NB4 (cell line): ENCODE measurements around the gene SLC35G6.

ENCODE experiments used
- MYC ChIP-seq: IDR thresholded peaks from 2 replicates; pipeline ENCODE4 v1.6.1; 2011; ENCODE audit warnings: low read depth, low read length
- POLR2A ChIP-seq: IDR thresholded peaks from 2 replicates; pipeline ENCODE4 v1.6.1; 2011; ENCODE audit warnings: mild to moderate bottlenecking; ENCODE audit not compliant: insufficient read length; ENCODE audit errors: extremely low read depth
- TF ChIP-seq, protein P1 (sequence below): IDR thresholded peaks from one replicate; pipeline ENCODE4 v1.5.1; 2012; ENCODE audit warnings: low read depth, low read length
- TF ChIP-seq, protein P2 (sequence below): IDR thresholded peaks from 2 replicates; pipeline ENCODE4 v1.6.1; 2011; ENCODE audit warnings: low read depth, low read length

DNA sequence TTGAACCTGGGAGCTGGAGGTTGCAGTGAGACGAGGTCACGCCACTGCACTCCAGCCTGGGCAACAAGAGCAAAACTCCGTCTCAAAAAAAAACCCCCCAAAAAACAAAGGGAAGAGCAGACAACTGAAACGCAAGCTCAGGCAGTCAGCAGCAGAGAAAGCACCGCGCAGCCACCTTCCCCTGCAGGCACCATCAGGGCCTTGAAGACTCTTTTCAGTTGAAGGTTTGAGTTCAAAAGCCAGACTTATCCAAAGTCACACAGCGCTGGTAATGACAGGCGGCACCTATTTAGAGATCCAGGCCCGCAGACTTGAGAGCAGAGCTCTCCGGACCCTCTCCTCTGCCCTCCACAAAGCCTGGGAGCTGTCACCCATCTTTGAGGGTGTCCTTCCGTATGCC, 13.0 kb upstream of the SLC35G6 start:
- TF ChIP-seq, protein P1, sequence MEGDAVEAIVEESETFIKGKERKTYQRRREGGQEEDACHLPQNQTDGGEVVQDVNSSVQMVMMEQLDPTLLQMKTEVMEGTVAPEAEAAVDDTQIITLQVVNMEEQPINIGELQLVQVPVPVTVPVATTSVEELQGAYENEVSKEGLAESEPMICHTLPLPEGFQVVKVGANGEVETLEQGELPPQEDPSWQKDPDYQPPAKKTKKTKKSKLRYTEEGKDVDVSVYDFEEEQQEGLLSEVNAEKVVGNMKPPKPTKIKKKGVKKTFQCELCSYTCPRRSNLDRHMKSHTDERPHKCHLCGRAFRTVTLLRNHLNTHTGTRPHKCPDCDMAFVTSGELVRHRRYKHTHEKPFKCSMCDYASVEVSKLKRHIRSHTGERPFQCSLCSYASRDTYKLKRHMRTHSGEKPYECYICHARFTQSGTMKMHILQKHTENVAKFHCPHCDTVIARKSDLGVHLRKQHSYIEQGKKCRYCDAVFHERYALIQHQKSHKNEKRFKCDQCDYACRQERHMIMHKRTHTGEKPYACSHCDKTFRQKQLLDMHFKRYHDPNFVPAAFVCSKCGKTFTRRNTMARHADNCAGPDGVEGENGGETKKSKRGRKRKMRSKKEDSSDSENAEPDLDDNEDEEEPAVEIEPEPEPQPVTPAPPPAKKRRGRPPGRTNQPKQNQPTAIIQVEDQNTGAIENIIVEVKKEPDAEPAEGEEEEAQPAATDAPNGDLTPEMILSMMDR = no peak
- TF ChIP-seq, protein P2, sequence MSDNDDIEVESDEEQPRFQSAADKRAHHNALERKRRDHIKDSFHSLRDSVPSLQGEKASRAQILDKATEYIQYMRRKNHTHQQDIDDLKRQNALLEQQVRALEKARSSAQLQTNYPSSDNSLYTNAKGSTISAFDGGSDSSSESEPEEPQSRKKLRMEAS = no peak
- TF ChIP-seq POLR2A = no peak
- TF ChIP-seq MYC = no peak
